Large intestine (tissue), 3 donors: Measurements from ENCODE around the gene TPX2. TPM values are rescaled to one million over a fixed set of nuclear protein-coding genes. Genes with fewer than 3 reads are reported as not detected.
"Not testable (repeated sequence)": the region's sequence is repeated elsewhere in the genome, so short reads cannot be mapped to it uniquely, and the experiment has no call there.

Experiments used
- DNase-seq, 2 donors: peaks; one replicate each; pipeline versions ENCODE4 v3.0.0 to v3.0.0-alpha.2; 2013
- H3K27ac ChIP-seq: one replicate; pipeline ENCODE4 v1.5.1; 2013; ENCODE audit warnings: low read length
- H3K27me3 ChIP-seq: 2 replicates; pipeline ENCODE4 v1.6.1; 2013; ENCODE audit warnings: low read length; ENCODE audit not compliant: control insufficient read depth, insufficient read depth
- H3K36me3 ChIP-seq: 2 replicates; pipeline ENCODE4 v1.6.1; 2013; ENCODE audit warnings: low read length; ENCODE audit not compliant: control insufficient read depth, insufficient read depth
- H3K4me1 ChIP-seq: one replicate; pipeline ENCODE4 v1.6.1; 2013; ENCODE audit warnings: low read length; ENCODE audit not compliant: control insufficient read depth, insufficient read depth
- H3K4me3 ChIP-seq: one replicate; pipeline ENCODE4 v1.5.1; 2013; ENCODE audit warnings: low read length
- H3K9me3 ChIP-seq: one replicate; pipeline ENCODE4 v1.6.1; 2013; ENCODE audit warnings: mild to moderate bottlenecking, low read depth, low read length, moderate library complexity; ENCODE audit not compliant: control insufficient read depth
- WGBS: methylation state at CpG from one replicate; pipeline ENCODE4 v1.1.5; 2013; ENCODE audit warnings: low lambda C conversion rate; ENCODE audit not compliant: insufficient coverage; 5-methylcytosine and 5-hydroxymethylcytosine counted together
- polyA plus RNA-seq: library from polyadenylated mRNA; unstranded; fragments of 120-200 nt; gene quantifications from one replicate; pipeline ENCODE4 v1.2.1, GENCODE V29; 2013

Gene TPX2
- polyA plus RNA-seq, 1 donor: 21.8 TPM

GRCh38 chr20:31824554-31825313 is 85.6 kb downstream of the TPX2 start:
- no peak for DNase-seq
- no peaks in the 10 kb centered on the region for H3K9me3 ChIP-seq
- 50% methylated on average over 1 of the region's 14 CpGs for WGBS
- H3K36me3 ChIP-seq: no peaks in the 10 kb centered on the region
- no peak overlapping the region for H3K4me3 ChIP-seq
- H3K27me3 ChIP-seq: no peaks in the 10 kb centered on the region
- no peaks in the 10 kb centered on the region for H3K4me1 ChIP-seq
- H3K27ac ChIP-seq: no peak overlapping the region

GRCh38 chr20:31826074-31826473 is 87.0 kb downstream of the TPX2 start:
- Histone ChIP-seq H3K27me3 (no peaks in the 10 kb centered on the region), H3K27ac (no peak overlapping the region), H3K9me3 (no peaks in the 10 kb centered on the region), H3K4me3 (no peak overlapping the region), H3K36me3 (no peaks in the 10 kb centered on the region), H3K4me1 (no peaks in the 10 kb centered on the region)
- WGBS: no CpG with 5 or more reads among the region's 5 CpGs
- DNase-seq: no peak

- H3K9me3 ChIP-seq: no peaks in the 10 kb centered on the region
These were observed 88.0 kb downstream of the TPX2 start for GRCh38 chr20:31827059-31827458.

DNA sequence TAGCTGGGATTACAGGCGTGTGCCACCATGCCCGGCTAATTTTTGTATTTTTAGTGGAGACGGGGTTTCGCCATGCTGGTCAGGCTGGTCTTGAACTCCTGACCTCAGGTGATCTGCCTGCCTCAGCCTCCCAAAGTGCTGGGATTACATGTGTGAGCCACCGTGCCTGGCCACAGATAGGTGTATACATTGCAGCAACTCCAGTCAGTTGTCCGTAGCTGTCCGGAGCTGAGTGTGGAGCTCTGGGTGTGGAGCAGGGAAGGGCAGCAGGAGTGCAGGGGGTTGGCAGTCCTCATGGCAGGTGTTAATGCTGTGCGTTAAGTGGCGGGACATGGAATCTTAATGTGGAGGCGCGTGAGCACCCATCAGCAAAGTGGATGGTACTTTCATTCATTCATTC is 88.9 kb downstream of the TPX2 start:
- H3K27me3 ChIP-seq, DNase-seq, H3K27ac ChIP-seq, H3K9me3 ChIP-seq, H3K36me3 ChIP-seq, H3K4me1 ChIP-seq, H3K4me3 ChIP-seq: not testable (repeated sequence)
- WGBS: no CpG with 5 or more reads among the region's 11 CpGs

More at GRCh38 chr20:31827059-31827458, 88.0 kb downstream of the TPX2 start:
- Histone ChIP-seq H3K36me3 (no peaks in the 10 kb centered on the region), H3K27me3 (no peaks in the 10 kb centered on the region), H3K4me1 (no peaks in the 10 kb centered on the region), H3K4me3 (no peak overlapping the region), H3K27ac (no peak overlapping the region)
- no CpG with 5 or more reads among the region's 2 CpGs for WGBS
- DNase-seq: no peak

DNA sequence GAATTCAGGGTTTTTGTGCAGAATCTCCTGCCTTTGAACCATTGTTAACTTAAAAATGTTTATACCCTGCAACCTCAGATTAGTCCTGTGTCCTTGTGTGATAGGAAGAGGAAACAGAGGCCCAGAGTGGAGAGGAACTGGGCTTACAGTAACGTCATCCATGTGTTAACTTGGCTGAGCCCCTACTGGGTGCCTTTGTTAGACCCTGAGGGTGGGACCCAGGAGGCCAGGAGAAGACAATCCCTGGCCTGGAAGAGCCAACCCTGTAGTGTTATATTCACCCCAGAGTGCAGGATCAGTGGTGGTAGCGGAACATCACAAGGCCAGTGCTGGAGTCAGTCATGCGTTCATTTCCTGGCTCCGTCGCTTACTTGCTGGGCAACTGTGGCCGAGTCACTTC is 90.6 kb downstream of the TPX2 start:
- no peaks in the 10 kb centered on the region for H3K27me3 ChIP-seq
- H3K36me3 ChIP-seq: no peaks in the 10 kb centered on the region
- H3K4me3 ChIP-seq: no peak overlapping the region
- no peaks in the 10 kb centered on the region for H3K9me3 ChIP-seq
- H3K4me1 ChIP-seq: peaks cover 3% of the 10 kb centered on the region
- no CpG with 5 or more reads among the region's 6 CpGs for WGBS
- DNase-seq: no peak
- H3K27ac ChIP-seq: no peak overlapping the region

GRCh38 chr20:31830406-31830981 is 91.4 kb downstream of the TPX2 start:
- Histone ChIP-seq H3K4me1 (peaks cover 3% of the 10 kb centered on the region), H3K36me3 (no peaks in the 10 kb centered on the region), H3K27me3 (no peaks in the 10 kb centered on the region), H3K9me3 (no peaks in the 10 kb centered on the region), H3K4me3 (no peak overlapping the region), H3K27ac (no peak overlapping the region)
- no CpG with 5 or more reads among the region's 8 CpGs for WGBS
- no peak for DNase-seq

GRCh38 chr20:31831211-31831610 is 92.1 kb downstream of the TPX2 start:
- Histone ChIP-seq H3K4me1 (peaks cover 10% of the 10 kb centered on the region), H3K27ac (no peak overlapping the region), H3K4me3 (no peak overlapping the region), H3K36me3 (no peaks in the 10 kb centered on the region), H3K27me3 (no peaks in the 10 kb centered on the region), H3K9me3 (no peaks in the 10 kb centered on the region)
- no peak for DNase-seq
- no CpG with 5 or more reads among the region's 6 CpGs for WGBS

DNA sequence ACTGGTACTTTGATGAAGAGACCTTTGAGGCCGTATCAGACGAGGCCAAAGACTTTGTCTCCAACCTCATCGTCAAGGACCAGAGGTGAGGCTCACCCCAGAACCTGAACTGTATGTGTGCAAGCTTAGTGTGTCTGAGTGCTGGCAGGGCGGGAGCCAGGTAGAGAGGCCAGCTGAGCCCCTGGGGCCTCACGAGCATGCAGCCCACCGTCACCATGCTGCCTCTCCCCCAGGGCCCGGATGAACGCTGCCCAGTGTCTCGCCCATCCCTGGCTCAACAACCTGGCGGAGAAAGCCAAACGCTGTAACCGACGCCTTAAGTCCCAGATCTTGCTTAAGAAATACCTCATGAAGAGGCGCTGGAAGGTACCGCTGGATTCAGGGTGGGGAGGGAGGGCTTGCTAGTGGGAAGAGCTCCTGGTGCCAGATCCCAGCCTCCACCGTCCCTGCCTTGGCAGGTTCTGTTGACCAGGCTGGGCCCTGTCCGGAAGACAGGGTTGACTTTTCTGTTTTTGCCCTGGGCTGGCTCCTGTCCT is 92.7 kb downstream of the TPX2 start:
- Histone ChIP-seq H3K9me3 (no peaks in the 10 kb centered on the region), H3K4me1 (peaks cover 14% of the 10 kb centered on the region), H3K27ac (no peak overlapping the region), H3K27me3 (no peaks in the 10 kb centered on the region), H3K4me3 (no peak overlapping the region), H3K36me3 (no peaks in the 10 kb centered on the region)
- DNase-seq: no peak
- no CpG with 5 or more reads among the region's 17 CpGs for WGBS

- H3K9me3 ChIP-seq: no peaks in the 10 kb centered on the region
- 100% methylated on average over 1 of the region's 14 CpGs for WGBS
- H3K4me3 ChIP-seq: no peak overlapping the region
- peaks cover 14% of the 10 kb centered on the region for H3K4me1 ChIP-seq
- DNase-seq: no peak
- no peaks in the 10 kb centered on the region for H3K36me3 ChIP-seq
- no peaks in the 10 kb centered on the region for H3K27me3 ChIP-seq
- H3K27ac ChIP-seq: no peak overlapping the region
These were observed 94.2 kb downstream of the TPX2 start for GRCh38 chr20:31833130-31833930.

GRCh38 chr20:31833931-31834521 is 94.9 kb downstream of the TPX2 start:
- DNase-seq: no peak
- Histone ChIP-seq H3K4me1 (peaks cover 14% of the 10 kb centered on the region), H3K9me3 (no peaks in the 10 kb centered on the region), H3K27me3 (peaks cover 4% of the 10 kb centered on the region), H3K4me3 (no peak overlapping the region), H3K27ac (no peak overlapping the region), H3K36me3 (no peaks in the 10 kb centered on the region)
- WGBS: no CpG with 5 or more reads among the region's 20 CpGs
